ENCODE results near the gene LAMB2. TPM values are rescaled to one million over a fixed set of nuclear protein-coding genes. Genes with fewer than 3 reads are reported as not detected.
A peak's percentile ranks its signal among the peaks of the same experiment; 100 is the strongest.

Gene LAMB2
- total and polyA plus RNA-seq, 2 of the 8 experiments (the other 6 are each of a cell fraction or from before 2014, with no cell fraction given): 112 to 153 TPM

DNA sequence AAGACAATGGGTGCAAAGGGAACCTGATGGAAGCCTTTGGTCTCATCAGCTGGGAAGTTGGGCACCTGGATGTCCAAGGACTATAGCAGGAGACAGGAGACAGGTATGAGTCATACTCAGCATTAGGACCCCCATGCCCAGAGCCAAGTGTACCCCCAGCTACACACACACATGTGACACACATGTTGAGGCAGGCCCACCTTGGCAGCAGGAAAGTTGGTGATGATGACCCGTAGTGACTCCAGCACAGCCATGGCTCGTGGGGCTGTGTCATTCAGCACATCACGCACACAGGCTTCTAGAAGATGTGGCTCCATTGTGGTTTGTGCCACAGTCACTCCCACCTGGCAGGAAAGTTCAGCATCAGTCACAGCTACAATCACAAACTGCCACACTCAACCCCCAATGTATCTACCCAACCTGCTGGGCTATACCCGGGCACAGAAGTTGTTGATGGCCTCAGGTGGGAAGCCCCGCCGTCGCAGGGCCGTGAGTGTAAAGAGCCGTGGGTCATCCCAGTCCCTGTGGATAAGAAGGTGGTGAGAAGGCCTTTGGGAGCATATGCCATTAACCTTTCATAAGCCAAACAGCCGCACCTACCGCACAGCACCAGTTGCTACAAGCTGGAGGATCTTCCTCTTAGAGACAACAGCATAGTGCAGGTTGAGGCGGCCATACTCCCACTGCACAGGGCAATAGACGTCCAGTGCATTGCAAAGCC, 33.8 kb downstream of the LAMB2 start:
- Histone ChIP-seq H3K79me2 (ENCODE audit: control insufficient read depth in 1 of 2, insufficient read depth in 2 of 2, low read length in 2 of 2) (peaks cover 0 to 11% of the 10 kb centered on the region in 2 experiments; a peak in 2 of 4 replicates), H4K20me1 (replicated peaks in 1 of 2; ENCODE audit: control insufficient read depth in 1 of 2, insufficient read depth in 2 of 2, low read length in 2 of 2) (peaks cover 4 to 9% of the 10 kb centered on the region in 2 experiments), H3K4me3 (ENCODE audit: extremely low read depth in 1 of 4, insufficient read depth in 2 of 4, low read depth in 3 of 4, low read length in 4 of 4) (no peak overlapping the region), H3K56ac (replicated peaks; ENCODE audit: insufficient read length, low read depth, low read length) (no peak overlapping the region), H3K4me1 (replicated peaks in 1 of 4; ENCODE audit: control insufficient read depth in 3 of 4, insufficient read depth in 4 of 4, low read length in 3 of 4) (peaks cover 0 to 4% (median 3%) of the 10 kb centered on the region in 4 experiments; a peak in 5 of 7 replicates), H3K23me2 (ENCODE audit: low read depth, low read length) (peaks cover 7% of the 10 kb centered on the region), H3K36me3 (ENCODE audit: control insufficient read depth in 2 of 4, insufficient read depth in 4 of 4, low read length in 3 of 4) (peaks cover 36 to 65% (median 53%) of the 10 kb centered on the region in 4 experiments), H4K91ac (replicated peaks; ENCODE audit: insufficient read length, low read length) (no peak overlapping the region), H4K8ac (ENCODE audit: extremely low read depth, insufficient read depth, low read length) (no peak overlapping the region), H2BK12ac (ENCODE audit: low read depth, low read length) (no peak overlapping the region), H3K23ac (ENCODE audit: insufficient read length) (no peak overlapping the region), H3K14ac (ENCODE audit: insufficient read length) (no peak overlapping the region), H2BK20ac (ENCODE audit: low read length) (no peak overlapping the region), H2AK5ac (ENCODE audit: low read depth, low read length) (no peak overlapping the region), H2BK5ac (ENCODE audit: low read depth, low read length) (no peak overlapping the region), H3K9me3 (ENCODE audit: insufficient read depth in 2 of 2, low read depth in 1 of 2, low read length in 1 of 2) (no peaks in the 10 kb centered on the region), H3K79me1 (ENCODE audit: low read depth, low read length) (no peaks in the 10 kb centered on the region; the same call in 1 of the 2 replicates), H2BK120ac (replicated peaks; ENCODE audit: low read depth, low read length) (no peak overlapping the region), H2AFZ (ENCODE audit: low read length) (no peak overlapping the region), H3K9ac (replicated peaks in 1 of 4; ENCODE audit: extremely low read depth in 1 of 4, low read depth in 3 of 4, low read length in 3 of 4) (no peak overlapping the region), H3K4me2 (ENCODE audit: insufficient read depth in 1 of 2, low read depth in 2 of 2, low read length in 2 of 2) (no peak overlapping the region), H2BK15ac (ENCODE audit: low read length) (no peak overlapping the region), H4K5ac (ENCODE audit: insufficient read length, low read depth, low read length) (no peak overlapping the region), H3K4ac (replicated peaks; ENCODE audit: insufficient read length, low read depth, low read length) (no peak overlapping the region), H3K27ac (ENCODE audit: low read depth, low read length) (no peak overlapping the region; the same call in 1 of the 2 replicates), H3K18ac (ENCODE audit: extremely low read depth, low read length) (no peak overlapping the region), H3K27me3 (replicated peaks in 1 of 4; ENCODE audit: control insufficient read depth in 3 of 4, extremely low read depth in 1 of 4, insufficient read depth in 3 of 4, low read length in 3 of 4) (no peaks in the 10 kb centered on the region)
- no peak for DNase-seq (ENCODE audit: low read depth in 1 of 2, low spot score in 2 of 2)
- no peak for FAIRE-seq
- TF ChIP-seq POLR2AphosphoS5 (IDR thresholded peaks at IDR 0.05; ENCODE audit: low read depth, low read length) (peak; percentile 32; the same call in 1 of the 2 replicates), CTBP2 (IDR thresholded peaks at IDR 0.05; ENCODE audit: borderline replicate concordance, insufficient read depth, insufficient read length, low read length) (no peak)
- 94% methylated on average over 13 of the region's 13 CpGs; no CpG with 5 or more reads in 1 of the 2 experiments for WGBS, 2 experiments (ENCODE audit: extremely low coverage in 1 of 2, insufficient coverage in 1 of 2, insufficient read length in 1 of 2, insufficient replicate concordance in 2 of 2, low coverage in 1 of 2, low lambda C conversion rate in 2 of 2, missing lambda C conversion rate in 1 of 2)
- ChIA-PET POLR2A (ENCODE audit: partially characterized antibody) (interaction anchor here (0.6 to 27.9 kb wide), 6 partner anchors 14 to 295 kb away, joined by 3 to 508 read pairs (median 6); partner anchors contain the start of genes DALRD3, IMPDH2, NDUFAF3 and QARS1), CTCF (ENCODE audit: partially characterized antibody) (interaction anchor here (1.1 kb wide), 1 partner anchor 22 kb away, joined by 4 read pairs; no protein-coding TSS in a partner anchor)
